GM19372 (cell line): ENCODE data around the gene RBM10.

Experiments used
- ATAC-seq: cut with Tn5 transposase; IDR thresholded peaks from one replicate; pipeline ENCODE4 v1.9.1; 2021; ENCODE audit warnings: mild to moderate bottlenecking, low read depth, moderate library complexity; ENCODE audit not compliant: unreplicated experiment

The RBM10 gene

GRCh38 chrX:47146936-47147859 lies 2.2 kb downstream of the RBM10 start:
- no peak for ATAC-seq

- no peak for ATAC-seq
These were observed 3.9 kb downstream of the RBM10 start for GRCh38 chrX:47148946-47149345.

- ATAC-seq = no peak
These were observed 6.4 kb downstream of the RBM10 start for GRCh38 chrX:47151435-47151834.

GRCh38 chrX:47156611-47157520 lies 11.8 kb downstream of the RBM10 start:
- no peak for ATAC-seq

- ATAC-seq = no peak
These were observed 13.1 kb downstream of the RBM10 start for GRCh38 chrX:47158131-47158530.

GRCh38 chrX:47158781-47159180 lies 13.8 kb downstream of the RBM10 start:
- no peak for ATAC-seq

GRCh38 chrX:47160781-47161180 lies 15.8 kb downstream of the RBM10 start:
- ATAC-seq = no peak

GRCh38 chrX:47162927-47163583 lies 18.0 kb downstream of the RBM10 start:
- ATAC-seq = no peak

- ATAC-seq = no peak
These were observed 19.4 kb downstream of the RBM10 start for GRCh38 chrX:47164420-47164819.

- ATAC-seq = no peak
These were observed 21.1 kb downstream of the RBM10 start for GRCh38 chrX:47166126-47166525.

GRCh38 chrX:47168495-47169073 lies 23.6 kb downstream of the RBM10 start:
- ATAC-seq = no peak

- ATAC-seq = no peak
These were observed 24.3 kb downstream of the RBM10 start for GRCh38 chrX:47169273-47169672.

- ATAC-seq = no peak
These were observed 24.9 kb downstream of the RBM10 start for GRCh38 chrX:47169726-47170515.

- ATAC-seq = no peak
These were observed 26.1 kb downstream of the RBM10 start for GRCh38 chrX:47170861-47171692.

- no peak for ATAC-seq
These were observed 27.0 kb downstream of the RBM10 start for GRCh38 chrX:47171996-47172395.

- ATAC-seq = no peak
These were observed 27.5 kb downstream of the RBM10 start for GRCh38 chrX:47172549-47172948.

- ATAC-seq = no peak
These were observed 28.2 kb downstream of the RBM10 start for GRCh38 chrX:47172971-47173792.

GRCh38 chrX:47174376-47174775 lies 29.4 kb downstream of the RBM10 start:
- no peak for ATAC-seq
